Measurements from ENCODE around the gene CRABP1. TPM values are rescaled to one million over a fixed set of nuclear protein-coding genes. Genes with fewer than 3 reads are reported as not detected.

CRABP1 gene
- total RNA-seq, 3 donors from 2014 or later: 11.5 to 14.5 TPM; not detected in 1

DNA sequence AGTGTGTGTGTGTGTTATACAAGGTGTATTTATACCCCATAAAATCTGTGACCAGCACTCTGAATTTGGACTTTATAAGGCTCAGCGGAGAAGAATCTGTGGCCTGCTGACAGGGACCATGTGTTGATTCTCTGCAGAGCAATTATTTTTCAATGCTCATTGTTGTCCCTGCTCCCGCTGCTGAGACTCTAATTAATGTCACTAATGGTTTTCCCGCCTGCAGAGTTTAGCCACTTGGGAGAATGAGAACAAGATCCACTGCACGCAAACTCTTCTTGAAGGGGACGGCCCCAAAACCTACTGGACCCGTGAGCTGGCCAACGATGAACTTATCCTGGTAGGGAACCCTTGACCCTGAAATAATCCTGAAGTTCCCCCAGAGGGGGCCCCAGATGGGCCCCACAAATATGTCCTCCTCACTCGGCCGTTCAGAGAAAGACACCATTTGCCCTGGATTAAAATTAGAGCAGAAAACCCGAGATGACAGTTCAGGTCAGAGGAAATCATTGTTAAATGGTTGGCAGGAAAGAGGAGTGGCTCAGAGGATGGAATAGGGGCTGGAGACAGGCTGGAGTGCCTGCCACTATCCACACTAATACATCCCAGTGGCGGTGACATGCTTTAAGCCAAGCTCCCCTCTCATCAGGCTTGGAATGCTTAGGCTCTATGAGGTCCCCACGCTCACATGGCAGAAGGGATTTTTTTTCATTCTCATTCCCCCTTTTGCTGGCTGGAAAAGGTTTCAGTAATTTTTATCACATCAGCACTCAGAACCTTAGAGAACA lies 3.3 kb downstream of the CRABP1 start:
- intact Hi-C loops (cut with DNase I; ENCODE audit: low total_unique reads): no loop called here
- Histone ChIP-seq H3K27me3 (peaks cover 0 to 27% of the 10 kb centered on the region in 2 donors), H3K9me3 (no peaks in the 10 kb centered on the region), H3K27ac (no peak overlapping the region), H3K4me1 (no peaks in the 10 kb centered on the region), H3K4me3 (no peak overlapping the region), H3K36me3 (no peaks in the 10 kb centered on the region)
- no peak for DNase-seq (ENCODE audit: low spot score in 2 of 2)
- no peak for TF ChIP-seq POLR2AphosphoS5 (IDR thresholded peaks at IDR 0.05)
- TF ChIP-seq, protein P1, sequence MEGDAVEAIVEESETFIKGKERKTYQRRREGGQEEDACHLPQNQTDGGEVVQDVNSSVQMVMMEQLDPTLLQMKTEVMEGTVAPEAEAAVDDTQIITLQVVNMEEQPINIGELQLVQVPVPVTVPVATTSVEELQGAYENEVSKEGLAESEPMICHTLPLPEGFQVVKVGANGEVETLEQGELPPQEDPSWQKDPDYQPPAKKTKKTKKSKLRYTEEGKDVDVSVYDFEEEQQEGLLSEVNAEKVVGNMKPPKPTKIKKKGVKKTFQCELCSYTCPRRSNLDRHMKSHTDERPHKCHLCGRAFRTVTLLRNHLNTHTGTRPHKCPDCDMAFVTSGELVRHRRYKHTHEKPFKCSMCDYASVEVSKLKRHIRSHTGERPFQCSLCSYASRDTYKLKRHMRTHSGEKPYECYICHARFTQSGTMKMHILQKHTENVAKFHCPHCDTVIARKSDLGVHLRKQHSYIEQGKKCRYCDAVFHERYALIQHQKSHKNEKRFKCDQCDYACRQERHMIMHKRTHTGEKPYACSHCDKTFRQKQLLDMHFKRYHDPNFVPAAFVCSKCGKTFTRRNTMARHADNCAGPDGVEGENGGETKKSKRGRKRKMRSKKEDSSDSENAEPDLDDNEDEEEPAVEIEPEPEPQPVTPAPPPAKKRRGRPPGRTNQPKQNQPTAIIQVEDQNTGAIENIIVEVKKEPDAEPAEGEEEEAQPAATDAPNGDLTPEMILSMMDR (IDR thresholded peaks at IDR 0.05): no peak

GRCh38 chr15:78345396-78346125 lies 5.4 kb downstream of the CRABP1 start:
- Histone ChIP-seq H3K4me3 (no peak overlapping the region), H3K27me3 (peaks cover 0 to 9% of the 10 kb centered on the region in 2 donors), H3K9me3 (no peaks in the 10 kb centered on the region), H3K36me3 (no peaks in the 10 kb centered on the region), H3K4me1 (no peaks in the 10 kb centered on the region), H3K27ac (peak overlapping the region; percentile 14 to 33)
- TF ChIP-seq, protein P1 (IDR thresholded peaks at IDR 0.05): no peak
- TF ChIP-seq POLR2A (IDR thresholded peaks at IDR 0.05) (no peak), POLR2AphosphoS5 (IDR thresholded peaks at IDR 0.05) (no peak)
- no peak for DNase-seq (ENCODE audit: low spot score in 2 of 2)
- intact Hi-C loops (cut with DNase I; ENCODE audit: low total_unique reads): no loop called here

GRCh38 chr15:78347586-78348543 lies 7.7 kb downstream of the CRABP1 start:
- no peaks in the 10 kb centered on the region for H3K36me3 ChIP-seq
- no peaks in the 10 kb centered on the region for H3K27me3 ChIP-seq
- H3K27ac ChIP-seq: peak overlapping the region; percentile 85 to 87
- H3K4me3 ChIP-seq: no peak overlapping the region
- intact Hi-C loops (cut with DNase I; ENCODE audit: low total_unique reads): no loop called here
- H3K4me1 ChIP-seq: no peaks in the 10 kb centered on the region
- TF ChIP-seq POLR2AphosphoS5 (IDR thresholded peaks at IDR 0.05) (no peak), POLR2A (IDR thresholded peaks at IDR 0.05) (no peak)
- TF ChIP-seq, protein P1 (IDR thresholded peaks at IDR 0.05): no peak
- DNase-seq (ENCODE audit: low spot score in 2 of 2): peak; percentile 58 to 75
- no peaks in the 10 kb centered on the region for H3K9me3 ChIP-seq

DNA sequence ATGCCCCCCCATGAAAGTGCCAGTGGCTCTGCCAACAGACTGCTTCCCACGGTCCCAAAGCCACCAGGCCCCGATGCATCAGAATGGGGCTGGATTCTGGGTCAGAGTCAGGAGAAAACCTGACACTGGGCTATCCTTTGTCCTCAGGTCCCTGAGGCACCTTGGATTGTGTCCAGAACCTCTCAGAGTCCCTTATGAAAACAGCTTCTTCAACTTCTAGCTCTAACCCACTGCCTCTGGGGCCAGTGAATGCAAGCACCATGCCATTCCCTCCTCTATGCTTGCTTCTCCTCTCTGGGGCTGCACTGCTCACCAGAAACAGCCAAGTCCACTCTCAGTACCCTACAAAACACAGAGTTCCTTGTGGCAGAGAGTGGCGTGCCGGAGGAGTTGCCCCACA lies 9.9 kb downstream of the CRABP1 start:
- Histone ChIP-seq H3K36me3 (no peaks in the 10 kb centered on the region), H3K9me3 (no peaks in the 10 kb centered on the region), H3K4me1 (no peaks in the 10 kb centered on the region), H3K27ac (peak overlapping the region; percentile 25 to 87), H3K27me3 (no peaks in the 10 kb centered on the region), H3K4me3 (no peak overlapping the region)
- no peak for TF ChIP-seq POLR2AphosphoS5 (IDR thresholded peaks at IDR 0.05)
- TF ChIP-seq, protein P1 (IDR thresholded peaks at IDR 0.05): no peak
- no peak for TF ChIP-seq POLR2A (IDR thresholded peaks at IDR 0.05)
- no peak for DNase-seq (ENCODE audit: low spot score in 2 of 2)
- intact Hi-C loops (cut with DNase I; ENCODE audit: low total_unique reads): no loop called here
